Measurements from ENCODE around the gene AP1S3.

AP1S3 gene

DNA sequence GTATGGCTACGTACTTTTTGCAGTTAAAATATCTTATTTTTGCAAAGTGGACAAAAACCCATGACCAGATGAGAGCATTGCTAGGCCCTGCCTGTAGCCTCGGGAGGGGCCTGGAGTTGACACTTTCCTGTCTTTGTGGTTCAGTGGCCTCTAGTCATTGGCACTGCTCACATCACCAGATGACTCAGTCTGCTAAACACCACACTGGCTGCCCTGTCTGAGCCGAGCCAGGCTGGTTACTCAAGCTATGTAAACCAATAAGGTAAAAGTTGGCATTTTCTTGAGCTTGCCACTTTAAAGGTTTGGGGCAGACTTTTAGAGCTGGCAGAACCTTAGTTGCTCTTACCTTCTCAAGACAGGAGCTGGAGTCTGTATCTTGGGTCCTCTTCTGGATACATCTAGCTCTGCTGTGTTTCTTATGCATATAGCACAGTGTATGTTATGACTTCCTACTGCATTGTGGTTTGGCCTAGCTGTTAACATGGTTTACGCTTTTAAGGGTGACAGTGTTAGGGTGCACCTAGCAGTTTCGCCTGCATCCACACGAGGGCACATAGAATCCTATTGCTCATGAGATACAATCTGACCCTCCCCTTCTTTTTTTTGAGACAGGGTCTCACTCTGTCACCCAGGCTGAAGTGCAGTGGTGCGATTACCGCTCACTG, 76.4 kb downstream of the AP1S3 start:
- TF ChIP-seq, protein P1, sequence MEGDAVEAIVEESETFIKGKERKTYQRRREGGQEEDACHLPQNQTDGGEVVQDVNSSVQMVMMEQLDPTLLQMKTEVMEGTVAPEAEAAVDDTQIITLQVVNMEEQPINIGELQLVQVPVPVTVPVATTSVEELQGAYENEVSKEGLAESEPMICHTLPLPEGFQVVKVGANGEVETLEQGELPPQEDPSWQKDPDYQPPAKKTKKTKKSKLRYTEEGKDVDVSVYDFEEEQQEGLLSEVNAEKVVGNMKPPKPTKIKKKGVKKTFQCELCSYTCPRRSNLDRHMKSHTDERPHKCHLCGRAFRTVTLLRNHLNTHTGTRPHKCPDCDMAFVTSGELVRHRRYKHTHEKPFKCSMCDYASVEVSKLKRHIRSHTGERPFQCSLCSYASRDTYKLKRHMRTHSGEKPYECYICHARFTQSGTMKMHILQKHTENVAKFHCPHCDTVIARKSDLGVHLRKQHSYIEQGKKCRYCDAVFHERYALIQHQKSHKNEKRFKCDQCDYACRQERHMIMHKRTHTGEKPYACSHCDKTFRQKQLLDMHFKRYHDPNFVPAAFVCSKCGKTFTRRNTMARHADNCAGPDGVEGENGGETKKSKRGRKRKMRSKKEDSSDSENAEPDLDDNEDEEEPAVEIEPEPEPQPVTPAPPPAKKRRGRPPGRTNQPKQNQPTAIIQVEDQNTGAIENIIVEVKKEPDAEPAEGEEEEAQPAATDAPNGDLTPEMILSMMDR (IDR thresholded peaks at IDR 0.05): no peak
- Mint-ChIP-seq H3K27ac (no peak overlapping the region), H3K27me3 (ENCODE audit: low read depth, poor library complexity) (peaks cover 2% of the 10 kb centered on the region), H3K4me3 (no peak overlapping the region), H3K4me1 (peaks cover 10% of the 10 kb centered on the region), H3K36me3 (ENCODE audit: low read depth) (peaks cover 1% of the 10 kb centered on the region), H3K9me3 (no peaks in the 10 kb centered on the region)
- DNase-seq: no peak

GRCh38 chr2:223759569-223760430, 77.6 kb downstream of the AP1S3 start:
- DNase-seq: no peak
- H3K4me1 Mint-ChIP-seq: peaks cover 3% of the 10 kb centered on the region

GRCh38 chr2:223758131-223758840, 79.1 kb downstream of the AP1S3 start:
- Mint-ChIP-seq H3K4me1 (peaks cover 5% of the 10 kb centered on the region), H3K27me3 (ENCODE audit: low read depth, poor library complexity) (peaks cover 2% of the 10 kb centered on the region), H3K9me3 (no peaks in the 10 kb centered on the region), H3K4me3 (no peak overlapping the region), H3K36me3 (ENCODE audit: low read depth) (no peaks in the 10 kb centered on the region), H3K27ac (no peak overlapping the region)
- TF ChIP-seq, protein P1 (IDR thresholded peaks at IDR 0.05): no peak
- no peak for DNase-seq

More at GRCh38 chr2:223759569-223760430, 77.6 kb downstream of the AP1S3 start:
- Mint-ChIP-seq H3K9me3 (no peaks in the 10 kb centered on the region), H3K27me3 (ENCODE audit: low read depth, poor library complexity) (peaks cover 2% of the 10 kb centered on the region), H3K27ac (no peak overlapping the region), H3K4me3 (no peak overlapping the region), H3K36me3 (ENCODE audit: low read depth) (no peaks in the 10 kb centered on the region)
- TF ChIP-seq, protein P1 (IDR thresholded peaks at IDR 0.05): no peak

DNA sequence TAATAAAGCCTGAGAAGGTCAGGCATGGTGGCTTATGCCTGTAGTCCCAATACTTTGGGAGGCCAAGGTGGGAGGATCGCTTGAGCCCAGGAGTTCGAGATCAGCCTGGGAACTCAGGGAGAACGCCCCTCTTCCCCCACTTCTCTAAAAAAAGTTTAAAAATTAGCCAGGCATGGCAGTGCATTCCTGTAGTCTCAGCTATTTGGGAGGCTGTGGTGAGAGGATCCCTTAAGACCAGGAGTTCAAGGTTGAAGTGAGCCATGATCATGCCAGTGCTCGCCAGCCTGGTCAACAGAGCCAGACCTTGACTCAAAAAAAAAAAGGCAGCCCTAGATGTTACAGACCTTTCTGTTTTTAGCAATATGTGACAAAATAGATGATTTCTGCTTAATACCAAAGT, 83.4 kb downstream of the AP1S3 start:
- Mint-ChIP-seq H3K4me3 (no peak overlapping the region), H3K36me3 (ENCODE audit: low read depth) (no peaks in the 10 kb centered on the region), H3K9me3 (no peaks in the 10 kb centered on the region), H3K27ac (no peak overlapping the region), H3K27me3 (ENCODE audit: low read depth, poor library complexity) (peaks cover 7% of the 10 kb centered on the region), H3K4me1 (peaks cover 5% of the 10 kb centered on the region)
- no peak for DNase-seq
- TF ChIP-seq, protein P1 (IDR thresholded peaks at IDR 0.05): no peak

GRCh38 chr2:223751012-223751411, 86.4 kb downstream of the AP1S3 start:
- H3K4me1 Mint-ChIP-seq: peaks cover 5% of the 10 kb centered on the region
- no peak overlapping the region for H3K4me3 Mint-ChIP-seq
- no peaks in the 10 kb centered on the region for H3K36me3 Mint-ChIP-seq (ENCODE audit: low read depth)
- no peak overlapping the region for H3K27ac Mint-ChIP-seq
- H3K9me3 Mint-ChIP-seq: no peaks in the 10 kb centered on the region
- TF ChIP-seq, protein P1 (IDR thresholded peaks at IDR 0.05): no peak
- no peak for DNase-seq
- H3K27me3 Mint-ChIP-seq (ENCODE audit: low read depth, poor library complexity): peaks cover 8% of the 10 kb centered on the region
